Amygdala (tissue), 56 donors: ENCODE measurements around the gene MAJIN.
"Not testable (repeated sequence)": the region's sequence is repeated elsewhere in the genome, so short reads cannot be mapped to it uniquely, and the experiment has no call there.

Experiments used
- DNase-seq, 56 donors: peaks; one replicate each; lab custom pipeline; 2025; lab: John Stamatoyannopoulos, UW

The MAJIN gene

GRCh38 chr11:64994318-64994717 is 22.4 kb upstream of the MAJIN start:
- no peak for DNase-seq

- no peak for DNase-seq
Observed at GRCh38 chr11:64990222-64990923, 18.5 kb upstream of the MAJIN start.

- DNase-seq = no peak
Observed at GRCh38 chr11:64989416-64989815, 17.5 kb upstream of the MAJIN start.

- no peak for DNase-seq
Observed at GRCh38 chr11:64987998-64988854, 16.3 kb upstream of the MAJIN start.

GRCh38 chr11:64983339-64983738 is 11.4 kb upstream of the MAJIN start:
- DNase-seq = not testable (repeated sequence)

GRCh38 chr11:64976651-64977050 is 4.7 kb upstream of the MAJIN start:
- DNase-seq = no peak

- no peak for DNase-seq
Observed at GRCh38 chr11:64974124-64974523, 2.2 kb upstream of the MAJIN start.

GRCh38 chr11:64970731-64971151 is 1.2 kb downstream of the MAJIN start:
- DNase-seq = no peak

- DNase-seq = no peak
Observed at GRCh38 chr11:64969209-64969608, 2.7 kb downstream of the MAJIN start.

GRCh38 chr11:64967375-64967774 is 4.5 kb downstream of the MAJIN start:
- DNase-seq = no peak

GRCh38 chr11:64963072-64963631 is 8.8 kb downstream of the MAJIN start:
- no peak for DNase-seq

GRCh38 chr11:64960719-64961118 is 11.2 kb downstream of the MAJIN start:
- DNase-seq = no peak

- DNase-seq = no peak
Observed at GRCh38 chr11:64959498-64959897, 12.4 kb downstream of the MAJIN start.

GRCh38 chr11:64954201-64954600 is 17.7 kb downstream of the MAJIN start:
- no peak for DNase-seq

GRCh38 chr11:64951529-64951928 is 20.4 kb downstream of the MAJIN start:
- no peak for DNase-seq

- DNase-seq = no peak
Observed at GRCh38 chr11:64947208-64947814, 24.6 kb downstream of the MAJIN start.

- DNase-seq = no peak
Observed at GRCh38 chr11:64936539-64936938, 35.4 kb downstream of the MAJIN start.

- DNase-seq = no peak
Observed at GRCh38 chr11:64935359-64936081, 36.4 kb downstream of the MAJIN start, which contains the start of gene GPHA2. TSS of gene GPHA2 (minus strand) at chr11:64935893. CDS start at chr11:64935460, 433 bp downstream.

- DNase-seq = no peak
Observed at GRCh38 chr11:64934682-64935358, 37.1 kb downstream of the MAJIN start.
